HepG2 (cell line): ENCODE data around the gene MARF1. TPM values are rescaled to one million over a fixed set of nuclear protein-coding genes. Genes with fewer than 3 reads are reported as not detected.

ENCODE experiments used
- FOXJ3 ChIP-seq: sonication (generic); formaldehyde crosslinking; IDR thresholded peaks from 2 replicates; pipeline ENCODE4 v1.4.0; 2020; ENCODE audit warnings: missing genetic modification reagents, mild to moderate bottlenecking, borderline replicate concordance
- GZF1 ChIP-seq: sonication (generic); formaldehyde crosslinking; IDR thresholded peaks from 2 replicates; pipeline ENCODE4 v1.5.1; 2020; ENCODE audit warnings: mild to moderate bottlenecking, missing genetic modification reagents
- TCF12 ChIP-seq, 2 experiments: fragments of 450-650 bp in 1 of 2; sonication (generic) in 1 of 2; formaldehyde crosslinking in 1 of 2; IDR thresholded peaks; 2 replicates each; pipeline versions ENCODE4 v1.6.1 to v1.8.0; 2017 to 2022; ENCODE audit warnings: antibody characterized with exemption in 1 of 2, mild to moderate bottlenecking in 1 of 2, missing genetic modification reagents in 1 of 2, moderate library complexity in 1 of 2
- TEAD3 ChIP-seq: optimal IDR thresholded peaks from 2 replicates; pipeline ENCODE3; 2016; ENCODE audit warnings: borderline replicate concordance
- ZNF354B ChIP-seq: sonication (generic); formaldehyde crosslinking; IDR thresholded peaks from 2 replicates; pipeline ENCODE4 v1.8.0; 2022; ENCODE audit warnings: mild to moderate bottlenecking, missing genetic modification reagents
- ZNF441 ChIP-seq: sonication (generic); formaldehyde crosslinking; IDR thresholded peaks from 2 replicates; pipeline ENCODE4 v1.7.0; 2021; ENCODE audit warnings: missing genetic modification reagents, borderline replicate concordance
- ZNF674 ChIP-seq: sonication (generic); formaldehyde crosslinking; IDR thresholded peaks from 2 replicates; pipeline ENCODE4 v1.5.0; 2020; ENCODE audit warnings: low read depth, mild to moderate bottlenecking, missing genetic modification reagents
- ZNF776 ChIP-seq: sonication (generic); formaldehyde crosslinking; IDR thresholded peaks from 2 replicates; pipeline ENCODE4 v1.4.0; 2020; ENCODE audit warnings: mild to moderate bottlenecking, missing genetic modification reagents
- polyA plus RNA-seq, 8 experiments: library from polyadenylated mRNA; depleted of rRNA in 3 of 8; stranded (reverse) in 7 of 8; unstranded in 1 of 8; fragments of >200 nt; fragmentation: Illumina TruSeq in 4 of 8; extraction: Trizol in 4 of 8; gene quantifications; 2 replicates each; pipeline versions ENCODE4 v1.2.1 to v1.2.3, GENCODE V29; 2011 to 2016; ENCODE audit warnings: low read depth in 4 of 8, missing spikeins in 1 of 8, mixed read lengths in 1 of 8; ENCODE audit not compliant: insufficient read depth in 1 of 8
- total RNA-seq, 5 experiments: library from RNA; depleted of rRNA; stranded (reverse); fragments of >200 nt; fragmentation: Illumina TruSeq; extraction: Trizol; gene quantifications; 2 replicates each; pipeline ENCODE4 v1.2.3, GENCODE V29; 2016; ENCODE audit warnings: low read depth in 1 of 5
- TF ChIP-seq, protein P1 (sequence below): IDR thresholded peaks from 2 replicates; pipeline ENCODE4 v1.4.0; 2020; ENCODE audit warnings: mild to moderate bottlenecking, missing genetic modification reagents
- TF ChIP-seq, protein P2 (sequence below): sonication (generic); formaldehyde crosslinking; IDR thresholded peaks from 2 replicates; pipeline ENCODE4 v1.8.1; 2022; ENCODE audit warnings: mild to moderate bottlenecking, missing genetic modification reagents
- TF ChIP-seq, protein P3 (sequence below): sonication (generic); formaldehyde crosslinking; IDR thresholded peaks from 2 replicates; pipeline ENCODE4 v1.4.0; 2020; ENCODE audit warnings: mild to moderate bottlenecking, missing genetic modification reagents
- TF ChIP-seq, protein P4 (sequence below): sonication (generic); formaldehyde crosslinking; IDR thresholded peaks from 2 replicates; pipeline ENCODE4 v1.5.0; 2020; ENCODE audit warnings: missing genetic modification reagents
- TF ChIP-seq, protein P5 (sequence below): sonication (generic); formaldehyde crosslinking; IDR thresholded peaks from 2 replicates; pipeline ENCODE4 v1.5.0; 2020; ENCODE audit warnings: missing genetic modification reagents
- TF ChIP-seq, protein P6 (sequence below): sonication (generic); formaldehyde crosslinking; IDR thresholded peaks from 2 replicates; pipeline ENCODE4 v1.8.1; 2023; ENCODE audit warnings: missing genetic modification reagents, inconsistent platforms, borderline replicate concordance
- TF ChIP-seq, protein P7 (sequence below): sonication (generic); formaldehyde crosslinking; IDR thresholded peaks from 2 replicates; pipeline ENCODE4 v1.8.1; 2022; ENCODE audit warnings: low read depth, mild to moderate bottlenecking, missing genetic modification reagents

MARF1 gene
- total and polyA plus RNA-seq, 2 of the 13 experiments (the other 11 are each of a cell fraction or from before 2014, with no cell fraction given) = 8.7 to 20.7 TPM

DNA sequence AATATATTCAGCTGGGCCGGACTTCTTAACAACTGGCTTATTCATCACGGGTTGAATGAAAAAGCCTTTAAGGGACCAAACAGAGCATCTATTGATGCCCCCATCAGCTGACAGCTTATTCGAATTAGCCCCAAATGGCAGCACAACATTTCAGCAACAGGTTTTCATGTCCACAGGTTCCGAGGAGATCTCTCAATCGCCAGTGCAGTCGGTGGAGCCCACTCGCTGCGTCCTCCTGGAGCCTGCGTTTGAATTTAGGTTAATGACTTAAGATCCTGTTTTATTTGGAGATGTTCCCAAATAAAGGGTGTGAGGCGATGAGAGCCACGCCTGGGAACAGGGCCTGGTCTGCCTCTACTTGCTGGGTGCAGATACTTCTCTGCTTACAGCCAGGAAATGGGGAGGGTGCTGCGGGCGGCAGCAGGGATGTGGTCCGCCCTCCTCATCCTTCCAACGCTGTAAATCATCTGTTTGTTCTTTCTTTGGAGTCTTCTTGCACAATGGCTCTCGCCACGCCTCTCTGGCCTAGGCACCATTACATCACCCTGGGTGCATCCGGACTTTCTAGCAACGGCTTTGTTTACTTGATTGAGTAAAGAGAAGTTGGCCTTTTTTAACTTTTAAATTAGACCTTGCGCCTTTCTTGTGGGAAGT is 29.7 kb upstream of the MARF1 start (continued):
- TF ChIP-seq, protein P1, sequence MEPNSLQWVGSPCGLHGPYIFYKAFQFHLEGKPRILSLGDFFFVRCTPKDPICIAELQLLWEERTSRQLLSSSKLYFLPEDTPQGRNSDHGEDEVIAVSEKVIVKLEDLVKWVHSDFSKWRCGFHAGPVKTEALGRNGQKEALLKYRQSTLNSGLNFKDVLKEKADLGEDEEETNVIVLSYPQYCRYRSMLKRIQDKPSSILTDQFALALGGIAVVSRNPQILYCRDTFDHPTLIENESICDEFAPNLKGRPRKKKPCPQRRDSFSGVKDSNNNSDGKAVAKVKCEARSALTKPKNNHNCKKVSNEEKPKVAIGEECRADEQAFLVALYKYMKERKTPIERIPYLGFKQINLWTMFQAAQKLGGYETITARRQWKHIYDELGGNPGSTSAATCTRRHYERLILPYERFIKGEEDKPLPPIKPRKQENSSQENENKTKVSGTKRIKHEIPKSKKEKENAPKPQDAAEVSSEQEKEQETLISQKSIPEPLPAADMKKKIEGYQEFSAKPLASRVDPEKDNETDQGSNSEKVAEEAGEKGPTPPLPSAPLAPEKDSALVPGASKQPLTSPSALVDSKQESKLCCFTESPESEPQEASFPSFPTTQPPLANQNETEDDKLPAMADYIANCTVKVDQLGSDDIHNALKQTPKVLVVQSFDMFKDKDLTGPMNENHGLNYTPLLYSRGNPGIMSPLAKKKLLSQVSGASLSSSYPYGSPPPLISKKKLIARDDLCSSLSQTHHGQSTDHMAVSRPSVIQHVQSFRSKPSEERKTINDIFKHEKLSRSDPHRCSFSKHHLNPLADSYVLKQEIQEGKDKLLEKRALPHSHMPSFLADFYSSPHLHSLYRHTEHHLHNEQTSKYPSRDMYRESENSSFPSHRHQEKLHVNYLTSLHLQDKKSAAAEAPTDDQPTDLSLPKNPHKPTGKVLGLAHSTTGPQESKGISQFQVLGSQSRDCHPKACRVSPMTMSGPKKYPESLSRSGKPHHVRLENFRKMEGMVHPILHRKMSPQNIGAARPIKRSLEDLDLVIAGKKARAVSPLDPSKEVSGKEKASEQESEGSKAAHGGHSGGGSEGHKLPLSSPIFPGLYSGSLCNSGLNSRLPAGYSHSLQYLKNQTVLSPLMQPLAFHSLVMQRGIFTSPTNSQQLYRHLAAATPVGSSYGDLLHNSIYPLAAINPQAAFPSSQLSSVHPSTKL (CRISPR knock-in tag) = peak; percentile 100
- TF ChIP-seq, protein P2, sequence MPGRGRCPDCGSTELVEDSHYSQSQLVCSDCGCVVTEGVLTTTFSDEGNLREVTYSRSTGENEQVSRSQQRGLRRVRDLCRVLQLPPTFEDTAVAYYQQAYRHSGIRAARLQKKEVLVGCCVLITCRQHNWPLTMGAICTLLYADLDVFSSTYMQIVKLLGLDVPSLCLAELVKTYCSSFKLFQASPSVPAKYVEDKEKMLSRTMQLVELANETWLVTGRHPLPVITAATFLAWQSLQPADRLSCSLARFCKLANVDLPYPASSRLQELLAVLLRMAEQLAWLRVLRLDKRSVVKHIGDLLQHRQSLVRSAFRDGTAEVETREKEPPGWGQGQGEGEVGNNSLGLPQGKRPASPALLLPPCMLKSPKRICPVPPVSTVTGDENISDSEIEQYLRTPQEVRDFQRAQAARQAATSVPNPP = no peak
- TF ChIP-seq, protein P3, sequence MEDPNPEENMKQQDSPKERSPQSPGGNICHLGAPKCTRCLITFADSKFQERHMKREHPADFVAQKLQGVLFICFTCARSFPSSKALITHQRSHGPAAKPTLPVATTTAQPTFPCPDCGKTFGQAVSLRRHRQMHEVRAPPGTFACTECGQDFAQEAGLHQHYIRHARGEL (CRISPR knock-in tag) = no peak
- TF ChIP-seq, protein P4, sequence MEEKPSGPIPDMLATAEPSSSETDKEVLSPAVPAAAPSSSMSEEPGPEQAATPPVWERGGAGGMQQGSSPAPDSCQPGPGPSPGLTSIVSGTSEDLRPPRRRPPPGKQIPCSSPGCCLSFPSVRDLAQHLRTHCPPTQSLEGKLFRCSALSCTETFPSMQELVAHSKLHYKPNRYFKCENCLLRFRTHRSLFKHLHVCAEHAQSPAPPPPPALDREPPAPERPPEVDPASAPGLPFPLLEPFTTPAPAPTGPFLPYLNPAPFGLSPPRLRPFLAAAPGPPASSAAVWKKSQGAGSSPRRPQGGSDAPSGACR (CRISPR knock-in tag) = peak; percentile 77
- TF ChIP-seq, protein P5, sequence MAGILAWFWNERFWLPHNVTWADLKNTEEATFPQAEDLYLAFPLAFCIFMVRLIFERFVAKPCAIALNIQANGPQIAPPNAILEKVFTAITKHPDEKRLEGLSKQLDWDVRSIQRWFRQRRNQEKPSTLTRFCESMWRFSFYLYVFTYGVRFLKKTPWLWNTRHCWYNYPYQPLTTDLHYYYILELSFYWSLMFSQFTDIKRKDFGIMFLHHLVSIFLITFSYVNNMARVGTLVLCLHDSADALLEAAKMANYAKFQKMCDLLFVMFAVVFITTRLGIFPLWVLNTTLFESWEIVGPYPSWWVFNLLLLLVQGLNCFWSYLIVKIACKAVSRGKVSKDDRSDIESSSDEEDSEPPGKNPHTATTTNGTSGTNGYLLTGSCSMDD (CRISPR knock-in tag) = no peak
- TF ChIP-seq TCF12 (IDR thresholded peaks at IDR 0.05) = no peak
- TF ChIP-seq TCF12 (CRISPR knock-in tag; IDR thresholded peaks at IDR 0.05) = peak; percentile 94
- TF ChIP-seq TEAD3 (CRISPR knock-in tag) = peak; percentile 93
- TF ChIP-seq ZNF354B = peak; percentile 76; the same call in 1 of the 2 replicates
- TF ChIP-seq, protein P6, sequence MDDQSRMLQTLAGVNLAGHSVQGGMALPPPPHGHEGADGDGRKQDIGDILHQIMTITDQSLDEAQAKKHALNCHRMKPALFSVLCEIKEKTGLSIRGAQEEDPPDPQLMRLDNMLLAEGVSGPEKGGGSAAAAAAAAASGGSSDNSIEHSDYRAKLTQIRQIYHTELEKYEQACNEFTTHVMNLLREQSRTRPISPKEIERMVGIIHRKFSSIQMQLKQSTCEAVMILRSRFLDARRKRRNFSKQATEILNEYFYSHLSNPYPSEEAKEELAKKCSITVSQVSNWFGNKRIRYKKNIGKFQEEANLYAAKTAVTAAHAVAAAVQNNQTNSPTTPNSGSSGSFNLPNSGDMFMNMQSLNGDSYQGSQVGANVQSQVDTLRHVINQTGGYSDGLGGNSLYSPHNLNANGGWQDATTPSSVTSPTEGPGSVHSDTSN (CRISPR knock-in tag) = peak; percentile 36; the same call in 1 of the 2 replicates
- TF ChIP-seq GZF1 (CRISPR knock-in tag) = no peak; the same call in 1 of the 2 replicates
- peak; percentile 100 for TF ChIP-seq FOXJ3 (CRISPR knock-in tag)
- TF ChIP-seq ZNF441 (CRISPR knock-in tag) = peak; percentile 83; the same call in 1 of the 2 replicates
- 0 out of 2 replicates have a peak, but pooled peaks have one; percentile 55 for TF ChIP-seq ZNF674 (CRISPR knock-in tag)
- peak; percentile 47; the same call in 1 of the 2 replicates for TF ChIP-seq ZNF776 (CRISPR knock-in tag)
- TF ChIP-seq, protein P7, sequence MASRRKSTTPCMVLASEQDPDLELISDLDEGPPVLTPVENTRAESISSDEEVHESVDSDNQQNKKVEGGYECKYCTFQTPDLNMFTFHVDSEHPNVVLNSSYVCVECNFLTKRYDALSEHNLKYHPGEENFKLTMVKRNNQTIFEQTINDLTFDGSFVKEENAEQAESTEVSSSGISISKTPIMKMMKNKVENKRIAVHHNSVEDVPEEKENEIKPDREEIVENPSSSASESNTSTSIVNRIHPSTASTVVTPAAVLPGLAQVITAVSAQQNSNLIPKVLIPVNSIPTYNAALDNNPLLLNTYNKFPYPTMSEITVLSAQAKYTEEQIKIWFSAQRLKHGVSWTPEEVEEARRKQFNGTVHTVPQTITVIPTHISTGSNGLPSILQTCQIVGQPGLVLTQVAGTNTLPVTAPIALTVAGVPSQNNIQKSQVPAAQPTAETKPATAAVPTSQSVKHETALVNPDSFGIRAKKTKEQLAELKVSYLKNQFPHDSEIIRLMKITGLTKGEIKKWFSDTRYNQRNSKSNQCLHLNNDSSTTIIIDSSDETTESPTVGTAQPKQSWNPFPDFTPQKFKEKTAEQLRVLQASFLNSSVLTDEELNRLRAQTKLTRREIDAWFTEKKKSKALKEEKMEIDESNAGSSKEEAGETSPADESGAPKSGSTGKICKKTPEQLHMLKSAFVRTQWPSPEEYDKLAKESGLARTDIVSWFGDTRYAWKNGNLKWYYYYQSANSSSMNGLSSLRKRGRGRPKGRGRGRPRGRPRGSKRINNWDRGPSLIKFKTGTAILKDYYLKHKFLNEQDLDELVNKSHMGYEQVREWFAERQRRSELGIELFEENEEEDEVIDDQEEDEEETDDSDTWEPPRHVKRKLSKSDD (CRISPR knock-in tag) = peak; percentile 59; the same call in 1 of the 2 replicates
